SK-N-DZ (cell line): Measurements from ENCODE around the gene YDJC.
"Not testable (repeated sequence)": the region's sequence is repeated elsewhere in the genome, so short reads cannot be mapped to it uniquely, and the experiment has no call there.

Source experiments
- DNase-seq: peaks from one replicate; pipeline ENCODE4 v3.0.0-alpha.2; 2015; ENCODE audit warnings: low spot score
- small RNA-seq, 2 experiments: library from RNA; depleted of rRNA; stranded (forward); fragments of <200 nt; gene quantifications; one replicate each; pipeline ENCODE3, GENCODE V24; 2014

Gene YDJC

GRCh38 chr22:21581009-21581713 is 48.7 kb downstream of the YDJC start:
- DNase-seq = not testable (repeated sequence)

- DNase-seq = not testable (repeated sequence)
These were observed 49.2 kb downstream of the YDJC start for GRCh38 chr22:21580623-21581007.

GRCh38 chr22:21579474-21579851 is 50.4 kb downstream of the YDJC start:
- no peak for DNase-seq

Small RNA genes within 50 kb of the gene (small RNA-seq; reads per million reads assigned to genes)
- 43.1 to 603 reads per million in 2 experiments for gene MIR301B
